ENCODE measurements around the gene PCNX2. TPM values are rescaled to one million over a fixed set of nuclear protein-coding genes. Genes with fewer than 3 reads are reported as not detected.

PCNX2 gene
- total and polyA plus RNA-seq, 2 of the 13 experiments (the other 11 are each of a cell fraction or from before 2014, with no cell fraction given): 0.11 to 0.42 TPM

DNA sequence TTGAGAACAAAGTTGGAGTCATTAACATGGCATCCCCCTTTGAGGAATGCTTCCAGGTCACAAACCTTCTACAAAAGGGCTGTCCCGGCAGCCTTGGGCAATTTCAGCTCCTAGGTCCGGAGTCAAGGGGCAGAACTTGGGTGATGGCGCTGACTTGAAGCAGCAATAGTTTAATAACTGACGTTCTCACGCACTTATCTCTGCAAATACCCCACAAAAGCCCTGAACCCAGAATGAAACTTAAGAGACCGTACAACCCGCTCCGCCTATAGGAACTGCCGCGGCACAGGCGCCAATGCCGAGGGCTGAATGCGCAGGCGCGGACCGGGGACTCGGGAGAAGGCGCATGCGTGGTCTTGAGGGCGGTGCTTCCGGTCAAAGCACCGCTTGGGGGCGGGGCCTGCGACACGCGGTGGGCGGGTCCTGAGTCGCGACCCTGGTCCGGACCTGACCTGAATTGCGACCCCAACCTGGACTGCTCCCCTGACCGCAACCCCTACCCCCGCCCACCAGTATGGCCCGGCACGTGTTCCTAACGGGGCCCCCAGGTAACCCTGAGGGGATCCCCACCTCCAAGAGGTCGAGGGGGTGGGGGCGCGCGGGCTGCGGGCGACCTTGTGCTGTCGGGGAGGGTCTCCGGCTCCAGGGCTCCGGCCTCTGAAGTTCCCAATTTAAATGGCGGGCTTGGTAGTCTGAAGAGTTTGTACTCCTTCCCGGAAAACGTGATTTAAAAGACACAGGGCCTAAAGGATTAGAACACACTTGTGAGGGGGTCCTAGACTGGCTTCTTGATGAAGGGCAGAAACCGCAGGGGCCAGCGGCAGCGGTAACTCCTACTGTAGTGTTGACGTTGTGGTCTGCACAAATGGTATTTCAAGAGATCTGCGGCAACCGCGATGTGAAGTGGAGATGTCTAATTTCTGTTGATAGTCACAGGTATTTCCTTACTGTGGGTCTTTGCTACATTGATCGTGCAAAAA is 345.0 kb downstream of the PCNX2 start, which contains the start of gene NTPCR (continued):
- TF ChIP-seq ZNF777 (CRISPR knock-in tag; IDR thresholded peaks at IDR 0.05) (0 out of 2 replicates have a peak, but pooled peaks have one; percentile 19), ZNF749 (CRISPR knock-in tag; IDR thresholded peaks at IDR 0.05; ENCODE audit: borderline replicate concordance) (no peak), ZNF746 (CRISPR knock-in tag; IDR thresholded peaks at IDR 0.05) (no peak), ZNF552 (CRISPR knock-in tag; IDR thresholded peaks at IDR 0.05; ENCODE audit: borderline replicate concordance) (no peak), ZC3H13 (CRISPR knock-in tag; IDR thresholded peaks at IDR 0.05) (no peak), KLF13 (CRISPR knock-in tag; IDR thresholded peaks at IDR 0.05) (no peak), YY1 (IDR thresholded peaks at IDR 0.05; ENCODE audit: insufficient read depth, insufficient replicate concordance, low read depth, low read length) (peak; percentile 59), ZNF333 (CRISPR knock-in tag; IDR thresholded peaks at IDR 0.05; ENCODE audit: borderline replicate concordance) (no peak), ARNT (IDR thresholded peaks at IDR 0.05) (no peak), BRCA1 (CRISPR knock-in tag; IDR thresholded peaks at IDR 0.05) (0 out of 2 replicates have a peak, but pooled peaks have one; percentile 43), ZNF205 (CRISPR knock-in tag; IDR thresholded peaks at IDR 0.05) (no peak), ZBTB7B (CRISPR knock-in tag; IDR thresholded peaks at IDR 0.05) (0 out of 2 replicates have a peak, but pooled peaks have one; percentile 37), ZNF431 (CRISPR knock-in tag; IDR thresholded peaks at IDR 0.05; ENCODE audit: borderline replicate concordance, low read depth) (no peak), ZNF430 (CRISPR knock-in tag; IDR thresholded peaks at IDR 0.05) (peak; percentile 80; the same call in 1 of the 2 replicates), PITX1 (CRISPR knock-in tag; IDR thresholded peaks at IDR 0.05) (no peak), GATAD1 (CRISPR knock-in tag; IDR thresholded peaks at IDR 0.05) (peak; percentile 80), HNRNPUL1 (IDR thresholded peaks at IDR 0.05; ENCODE audit: low read depth, low read length) (no peak), DPF2 (CRISPR knock-in tag; IDR thresholded peaks at IDR 0.05; ENCODE audit: borderline replicate concordance, low read depth) (no peak), SRF (IDR thresholded peaks at IDR 0.05; ENCODE audit: low read depth, low read length) (no peak)
- TF ChIP-seq, protein P1, sequence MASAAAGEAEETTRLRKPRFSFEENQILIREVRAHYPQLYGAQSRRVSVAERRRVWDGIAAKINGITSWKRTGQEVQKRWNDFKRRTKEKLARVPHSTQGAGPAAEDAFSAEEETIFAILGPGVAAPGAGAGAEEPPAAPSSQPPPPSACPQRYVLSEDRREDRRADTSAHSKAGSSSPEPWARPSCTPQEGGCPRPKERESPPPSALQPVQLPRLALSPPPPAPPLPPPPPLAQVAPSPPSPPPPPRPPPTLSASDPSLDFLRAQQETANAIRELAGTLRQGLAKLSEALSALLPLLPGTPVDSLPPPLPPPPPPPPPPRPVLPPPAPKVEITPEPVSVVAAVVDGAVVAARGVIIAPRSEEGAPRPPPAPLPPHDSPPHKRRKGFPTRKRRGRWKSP (CRISPR knock-in tag; IDR thresholded peaks at IDR 0.05): no peak
- TF ChIP-seq, protein P2, sequence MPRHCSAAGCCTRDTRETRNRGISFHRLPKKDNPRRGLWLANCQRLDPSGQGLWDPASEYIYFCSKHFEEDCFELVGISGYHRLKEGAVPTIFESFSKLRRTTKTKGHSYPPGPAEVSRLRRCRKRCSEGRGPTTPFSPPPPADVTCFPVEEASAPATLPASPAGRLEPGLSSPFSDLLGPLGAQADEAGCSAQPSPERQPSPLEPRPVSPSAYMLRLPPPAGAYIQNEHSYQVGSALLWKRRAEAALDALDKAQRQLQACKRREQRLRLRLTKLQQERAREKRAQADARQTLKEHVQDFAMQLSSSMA (CRISPR knock-in tag; IDR thresholded peaks at IDR 0.05): no peak
- TF ChIP-seq, protein P3, sequence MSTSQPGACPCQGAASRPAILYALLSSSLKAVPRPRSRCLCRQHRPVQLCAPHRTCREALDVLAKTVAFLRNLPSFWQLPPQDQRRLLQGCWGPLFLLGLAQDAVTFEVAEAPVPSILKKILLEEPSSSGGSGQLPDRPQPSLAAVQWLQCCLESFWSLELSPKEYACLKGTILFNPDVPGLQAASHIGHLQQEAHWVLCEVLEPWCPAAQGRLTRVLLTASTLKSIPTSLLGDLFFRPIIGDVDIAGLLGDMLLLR (CRISPR knock-in tag; IDR thresholded peaks at IDR 0.05): no peak
- TF ChIP-seq, protein P4, sequence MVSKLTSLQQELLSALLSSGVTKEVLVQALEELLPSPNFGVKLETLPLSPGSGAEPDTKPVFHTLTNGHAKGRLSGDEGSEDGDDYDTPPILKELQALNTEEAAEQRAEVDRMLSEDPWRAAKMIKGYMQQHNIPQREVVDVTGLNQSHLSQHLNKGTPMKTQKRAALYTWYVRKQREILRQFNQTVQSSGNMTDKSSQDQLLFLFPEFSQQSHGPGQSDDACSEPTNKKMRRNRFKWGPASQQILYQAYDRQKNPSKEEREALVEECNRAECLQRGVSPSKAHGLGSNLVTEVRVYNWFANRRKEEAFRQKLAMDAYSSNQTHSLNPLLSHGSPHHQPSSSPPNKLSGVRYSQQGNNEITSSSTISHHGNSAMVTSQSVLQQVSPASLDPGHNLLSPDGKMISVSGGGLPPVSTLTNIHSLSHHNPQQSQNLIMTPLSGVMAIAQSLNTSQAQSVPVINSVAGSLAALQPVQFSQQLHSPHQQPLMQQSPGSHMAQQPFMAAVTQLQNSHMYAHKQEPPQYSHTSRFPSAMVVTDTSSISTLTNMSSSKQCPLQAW (CRISPR knock-in tag; IDR thresholded peaks at IDR 0.05): no peak
- TF ChIP-seq, protein P5, sequence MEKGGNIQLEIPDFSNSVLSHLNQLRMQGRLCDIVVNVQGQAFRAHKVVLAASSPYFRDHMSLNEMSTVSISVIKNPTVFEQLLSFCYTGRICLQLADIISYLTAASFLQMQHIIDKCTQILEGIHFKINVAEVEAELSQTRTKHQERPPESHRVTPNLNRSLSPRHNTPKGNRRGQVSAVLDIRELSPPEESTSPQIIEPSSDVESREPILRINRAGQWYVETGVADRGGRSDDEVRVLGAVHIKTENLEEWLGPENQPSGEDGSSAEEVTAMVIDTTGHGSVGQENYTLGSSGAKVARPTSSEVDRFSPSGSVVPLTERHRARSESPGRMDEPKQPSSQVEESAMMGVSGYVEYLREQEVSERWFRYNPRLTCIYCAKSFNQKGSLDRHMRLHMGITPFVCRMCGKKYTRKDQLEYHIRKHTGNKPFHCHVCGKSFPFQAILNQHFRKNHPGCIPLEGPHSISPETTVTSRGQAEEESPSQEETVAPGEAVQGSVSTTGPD (CRISPR knock-in tag; IDR thresholded peaks at IDR 0.05): no peak
